ENCODE measurements around the gene LAMB1. TPM values are rescaled to one million over a fixed set of nuclear protein-coding genes. Genes with fewer than 3 reads are reported as not detected.

LAMB1 gene
- total RNA-seq, 1 experiment from 2014 or later = 32.0 TPM

- TF ChIP-seq SIN3A (IDR thresholded peaks at IDR 0.05; ENCODE audit: low read depth) (no peak), POLR2A (IDR thresholded peaks at IDR 0.05; ENCODE audit: borderline replicate concordance, extremely low read depth, insufficient read depth, insufficient read length) (no peak), JUND (IDR thresholded peaks at IDR 0.05) (no peak), SP1 (IDR thresholded peaks at IDR 0.05; ENCODE audit: low read depth) (no peak), POLR2AphosphoS5 (IDR thresholded peaks at IDR 0.05; ENCODE audit: low read depth, low read length) (no peak), SRF (IDR thresholded peaks at IDR 0.05; ENCODE audit: low read depth) (no peak), ELF1 (IDR thresholded peaks at IDR 0.05; ENCODE audit: borderline replicate concordance, low read depth) (no peak), EGR1 (IDR thresholded peaks at IDR 0.05; ENCODE audit: low read depth) (no peak), ZBTB33 (IDR thresholded peaks at IDR 0.05; ENCODE audit: extremely low read depth, insufficient replicate concordance, low read length) (no peak), TCF7L2 (IDR thresholded peaks at IDR 0.05; ENCODE audit: borderline replicate concordance, extremely low read depth, insufficient read depth, insufficient read length) (no peak), RAD21 (IDR thresholded peaks at IDR 0.05; ENCODE audit: low read depth) (no peak)
Observed at GRCh38 chr7:107960272-107960671, 42.7 kb downstream of the LAMB1 start (continued).

- H3K27ac ChIP-seq (ENCODE audit: low read depth, low read length) = no peak overlapping the region
- no peak overlapping the region for H3K4me3 ChIP-seq (replicated peaks in 1 of 2; ENCODE audit: low read depth in 1 of 2, low read length in 2 of 2)
- no peaks in the 10 kb centered on the region for H3K27me3 ChIP-seq (ENCODE audit: insufficient read depth, low read length)
- no peaks in the 10 kb centered on the region for H3K79me2 ChIP-seq (ENCODE audit: insufficient read depth, low read length)
- H2AFZ ChIP-seq (ENCODE audit: low read depth, low read length, poor library complexity, severe bottlenecking) = no peak overlapping the region
- BruUV-seq (replicated peaks) = no TSS peak
- DNase-seq (ENCODE audit: low read depth, low spot score) (no peak), ATAC-seq (no peak)
- H3K9me3 ChIP-seq (ENCODE audit: control insufficient read depth in 1 of 2, insufficient read depth in 1 of 2, low read depth in 1 of 2, low read length in 2 of 2) = no peaks in the 10 kb centered on the region
- CTCF ChIA-PET = no interaction called here
- H3K36me3 ChIP-seq (ENCODE audit: control insufficient read depth in 1 of 2, insufficient read depth in 2 of 2, low read length in 2 of 2) = peaks cover 0 to 20% of the 10 kb centered on the region in 2 experiments; a peak in 3 of 4 replicates
- H3K4me1 ChIP-seq (ENCODE audit: control insufficient read depth in 1 of 2, insufficient read depth in 2 of 2, low read length in 2 of 2) = no peaks in the 10 kb centered on the region
- intact Hi-C loops (cut with micrococcal nuclease) = no loop called here
- no peaks in the 10 kb centered on the region for H3K9me2 ChIP-seq (ENCODE audit: insufficient read depth)
- H4K20me1 ChIP-seq (ENCODE audit: insufficient read depth) = no peaks in the 10 kb centered on the region
- POLR2A ChIA-PET = no interaction called here
- TF ChIP-seq MAX (IDR thresholded peaks at IDR 0.05) (no peak), YY1 (IDR thresholded peaks at IDR 0.05; ENCODE audit: extremely low read depth, insufficient replicate concordance, low read depth, low read length) (no peak), SP1 (IDR thresholded peaks at IDR 0.05; ENCODE audit: low read depth) (no peak), ZNF274 (IDR thresholded peaks at IDR 0.05; ENCODE audit: low read depth, low read length) (no peak)
- H3K9ac ChIP-seq (ENCODE audit: low read length) = no peak overlapping the region
- H3K4me2 ChIP-seq (ENCODE audit: low read length) = no peak overlapping the region
- RAD21 ChIA-PET (ENCODE audit: low non-redundant PET in 1 of 2, low total read pairs in 2 of 2, uncharacterized antibody in 2 of 2, unreplicated experiment in 2 of 2) = no interaction called here
Observed at GRCh38 chr7:107959527-107959898, 43.4 kb downstream of the LAMB1 start.

Measured in HCT116 (cell line).